ENCODE measurements around the gene KCTD10. TPM values are rescaled to one million over a fixed set of nuclear protein-coding genes. Genes with fewer than 3 reads are reported as not detected.
A peak's percentile ranks its signal among the peaks of the same experiment; 100 is the strongest.

KCTD10 gene
- total RNA-seq, 4 donors from 2014 or later: 58.6 to 77.7 (median 67.2) TPM

DNA sequence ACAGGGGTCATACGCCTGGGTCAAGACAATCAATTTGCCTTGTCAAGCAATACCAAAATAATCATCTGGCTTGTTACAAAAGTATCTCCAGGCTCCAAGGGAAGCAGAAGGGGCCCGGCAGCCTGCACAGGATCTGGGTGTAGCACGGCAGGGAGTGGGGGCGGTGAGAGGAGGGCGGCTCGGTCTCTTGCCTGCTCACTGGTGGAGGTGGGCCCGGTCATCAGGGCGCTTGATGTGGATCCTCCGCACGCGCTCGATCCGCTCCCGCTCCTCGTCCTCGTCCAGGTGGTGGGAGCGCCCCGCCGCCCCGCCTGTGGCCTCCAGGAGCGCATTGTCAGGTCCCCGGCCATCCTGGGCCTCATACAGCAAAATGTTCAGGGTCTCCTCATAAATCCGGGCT, 25.7 kb downstream of the KCTD10 start:
- 83 to 95% methylated on average over 23 of the region's 23 CpGs for WGBS, 2 donors
- peaks cover 0 to 82% (median 23%) of the 10 kb centered on the region in 3 donors for H3K36me3 ChIP-seq
- H3K9me3 ChIP-seq: no peaks in the 10 kb centered on the region
- H3K4me3 ChIP-seq: no peak overlapping the region
- no peak overlapping the region for H3K27ac ChIP-seq
- peaks cover 0 to 5% (median 0%) of the 10 kb centered on the region in 4 donors for H3K4me1 ChIP-seq
- DNase-seq (ENCODE audit: low spot score in 2 of 2): no peak
- TF ChIP-seq CTCF (IDR thresholded peaks at IDR 0.05) (no peak), EP300 (IDR thresholded peaks at IDR 0.05) (no peak), POLR2A (IDR thresholded peaks at IDR 0.05) (no peak)
- no peaks in the 10 kb centered on the region for H3K27me3 ChIP-seq

DNA sequence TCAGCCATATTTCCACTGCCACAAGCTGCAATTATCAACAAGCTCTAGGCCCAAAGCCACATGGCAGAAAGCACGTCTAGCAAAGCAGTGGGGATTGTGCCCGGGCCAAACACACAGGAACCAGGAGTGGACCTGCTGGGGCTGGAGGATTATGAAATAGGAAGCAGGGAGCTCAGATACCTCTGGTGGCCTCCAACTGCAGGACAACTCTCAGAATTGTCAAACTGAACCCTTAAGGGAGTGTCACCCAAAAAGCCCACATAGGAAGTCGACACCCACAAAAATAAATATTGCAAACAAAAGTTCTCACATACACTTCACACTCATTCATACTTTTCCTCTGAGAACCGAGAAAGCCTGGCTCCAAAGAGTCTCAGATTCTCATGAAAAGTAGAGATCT, 26.1 kb downstream of the KCTD10 start:
- TF ChIP-seq EP300 (IDR thresholded peaks at IDR 0.05) (no peak), CTCF (IDR thresholded peaks at IDR 0.05) (no peak), POLR2A (IDR thresholded peaks at IDR 0.05) (no peak)
- no peaks in the 10 kb centered on the region for H3K9me3 ChIP-seq
- H3K4me3 ChIP-seq: no peak overlapping the region
- no peak overlapping the region for H3K27ac ChIP-seq
- peaks cover 0 to 82% (median 27%) of the 10 kb centered on the region in 3 donors for H3K36me3 ChIP-seq
- no peak for DNase-seq (ENCODE audit: low spot score in 2 of 2)
- H3K27me3 ChIP-seq: no peaks in the 10 kb centered on the region
- H3K4me1 ChIP-seq: peaks cover 0 to 5% (median 0%) of the 10 kb centered on the region in 4 donors
- 58 to 61% methylated on average over 4 of the region's 4 CpGs for WGBS, 2 donors

- H3K9me3 ChIP-seq: no peaks in the 10 kb centered on the region
- WGBS, 2 donors: 83 to 87% methylated on average over 16 of the region's 16 CpGs
- DNase-seq (ENCODE audit: low spot score in 2 of 2): no peak
- H3K27ac ChIP-seq: no peak overlapping the region
- no peaks in the 10 kb centered on the region for H3K27me3 ChIP-seq
- TF ChIP-seq EP300 (IDR thresholded peaks at IDR 0.05) (no peak), CTCF (IDR thresholded peaks at IDR 0.05) (no peak), POLR2A (IDR thresholded peaks at IDR 0.05) (no peak)
- H3K4me3 ChIP-seq: no peak overlapping the region
- peaks cover 0 to 9% (median 0%) of the 10 kb centered on the region in 4 donors for H3K4me1 ChIP-seq
- H3K36me3 ChIP-seq: peaks cover 0 to 79% (median 19%) of the 10 kb centered on the region in 3 donors
These were observed 27.1 kb downstream of the KCTD10 start for GRCh38 chr12:109449845-109450532.

- Histone ChIP-seq H3K9me3 (no peaks in the 10 kb centered on the region), H3K27ac (peak overlapping the region in 1 of 4 donors; percentile 22), H3K36me3 (peaks cover 0 to 74% (median 14%) of the 10 kb centered on the region in 3 donors), H3K4me3 (no peak overlapping the region), H3K27me3 (no peaks in the 10 kb centered on the region), H3K4me1 (peaks cover 0 to 21% (median 0%) of the 10 kb centered on the region in 4 donors)
- WGBS, 2 donors: 84 to 91% methylated on average over 8 of the region's 8 CpGs
- peak in 1 of 2 donors; percentile 38 for DNase-seq (ENCODE audit: low spot score in 2 of 2)
- no peak for TF ChIP-seq EP300 (IDR thresholded peaks at IDR 0.05)
- no peak for TF ChIP-seq CTCF (IDR thresholded peaks at IDR 0.05)
- TF ChIP-seq POLR2A (IDR thresholded peaks at IDR 0.05): no peak
These were observed 28.3 kb downstream of the KCTD10 start for GRCh38 chr12:109448707-109449390.

GRCh38 chr12:109448272-109448671, 28.8 kb downstream of the KCTD10 start:
- Histone ChIP-seq H3K27ac (peak overlapping the region in 1 of 4 donors; percentile 22), H3K36me3 (peaks cover 0 to 68% (median 14%) of the 10 kb centered on the region in 3 donors), H3K4me3 (no peak overlapping the region), H3K4me1 (peaks cover 0 to 24% (median 0%) of the 10 kb centered on the region in 4 donors), H3K27me3 (no peaks in the 10 kb centered on the region), H3K9me3 (no peaks in the 10 kb centered on the region)
- TF ChIP-seq EP300 (IDR thresholded peaks at IDR 0.05): no peak
- no peak for TF ChIP-seq POLR2A (IDR thresholded peaks at IDR 0.05)
- no peak for TF ChIP-seq CTCF (IDR thresholded peaks at IDR 0.05)
- no peak for DNase-seq (ENCODE audit: low spot score in 2 of 2)
- 66 to 72% methylated on average over 5 of the region's 5 CpGs for WGBS, 2 donors
